HepG2 (cell line): Measurements from ENCODE around the gene ICAM3. TPM values are rescaled to one million over a fixed set of nuclear protein-coding genes. Genes with fewer than 3 reads are reported as not detected.
A peak's percentile ranks its signal among the peaks of the same experiment; 100 is the strongest.

Source experiments
- BCL6 ChIP-seq: IDR thresholded peaks from 2 replicates; pipeline ENCODE4 v1.6.1; 2016; ENCODE audit warnings: missing genetic modification reagents, missing compliant biosample characterization
- FOSL2 ChIP-seq: sonication (generic); formaldehyde crosslinking; IDR thresholded peaks from 2 replicates; pipeline ENCODE4 v1.4.0; 2020; ENCODE audit warnings: missing genetic modification reagents
- HMGXB4 ChIP-seq, 2 experiments: sonication (generic) in 1 of 2; formaldehyde crosslinking in 1 of 2; IDR thresholded peaks; 2 replicates each; pipeline versions ENCODE4 v1.4.0 to v1.6.1; 2018 to 2020; ENCODE audit warnings: missing genetic modification reagents in 2 of 2, borderline replicate concordance in 1 of 2, low read depth in 1 of 2, mild to moderate bottlenecking in 1 of 2, missing biosample characterization in 1 of 2
- HOMEZ ChIP-seq: IDR thresholded peaks from 2 replicates; pipeline ENCODE4 v1.6.1; 2016; ENCODE audit warnings: low read depth
- NKX3-1 ChIP-seq: sonication (generic); formaldehyde crosslinking; IDR thresholded peaks from 2 replicates; pipeline ENCODE4 v1.5.0; 2020; ENCODE audit warnings: missing genetic modification reagents
- REL ChIP-seq: sonication (generic); formaldehyde crosslinking; conservative IDR thresholded peaks from 2 replicates; pipeline ENCODE4 v1.8.0; 2022; ENCODE audit warnings: mild to moderate bottlenecking, missing genetic modification reagents, moderate library complexity
- RXRB ChIP-seq: IDR thresholded peaks from 2 replicates; pipeline ENCODE4 v1.6.1; 2016; ENCODE audit warnings: borderline replicate concordance, missing genetic modification reagents, missing compliant biosample characterization
- SNAI1 ChIP-seq: sonication (generic); formaldehyde crosslinking; IDR thresholded peaks from 2 replicates; pipeline ENCODE4 v1.5.0; 2020; ENCODE audit warnings: mild to moderate bottlenecking, missing genetic modification reagents, borderline replicate concordance
- SOX6 ChIP-seq, 2 experiments: fragments of 450-650 bp in 1 of 2; sonication (generic) in 1 of 2; formaldehyde crosslinking in 1 of 2; IDR thresholded peaks; 2 replicates each; pipeline versions ENCODE4 v1.4.0 to v1.6.1; 2017 to 2020; ENCODE audit warnings: antibody characterized with exemption in 1 of 2, mild to moderate bottlenecking in 1 of 2, missing genetic modification reagents in 1 of 2
- ZNF230 ChIP-seq: sonication (generic); formaldehyde crosslinking; IDR thresholded peaks from 2 replicates; pipeline ENCODE4 v1.4.0; 2020; ENCODE audit warnings: mild to moderate bottlenecking, missing genetic modification reagents
- ZNF44 ChIP-seq: sonication (generic); formaldehyde crosslinking; IDR thresholded peaks from 2 replicates; pipeline ENCODE4 v1.5.1; 2020; ENCODE audit warnings: mild to moderate bottlenecking, missing genetic modification reagents
- ZNF552 ChIP-seq: sonication (generic); formaldehyde crosslinking; IDR thresholded peaks from 2 replicates; pipeline ENCODE4 v1.9.0; 2022; ENCODE audit warnings: missing genetic modification reagents, mild to moderate bottlenecking, borderline replicate concordance
- ZNF749 ChIP-seq: sonication (generic); formaldehyde crosslinking; IDR thresholded peaks from 2 replicates; pipeline ENCODE4 v1.8.0; 2022; ENCODE audit warnings: mild to moderate bottlenecking, missing genetic modification reagents, moderate library complexity, borderline replicate concordance
- ZNF776 ChIP-seq: sonication (generic); formaldehyde crosslinking; IDR thresholded peaks from 2 replicates; pipeline ENCODE4 v1.4.0; 2020; ENCODE audit warnings: mild to moderate bottlenecking, missing genetic modification reagents
- polyA plus RNA-seq, 8 experiments: library from polyadenylated mRNA; depleted of rRNA in 3 of 8; stranded (reverse) in 7 of 8; unstranded in 1 of 8; fragments of >200 nt; fragmentation: Illumina TruSeq in 4 of 8; extraction: Trizol in 4 of 8; gene quantifications; 2 replicates each; pipeline versions ENCODE4 v1.2.1 to v1.2.3, GENCODE V29; 2011 to 2016; ENCODE audit warnings: low read depth in 4 of 8, missing spikeins in 1 of 8, mixed read lengths in 1 of 8; ENCODE audit not compliant: insufficient read depth in 1 of 8
- total RNA-seq, 5 experiments: library from RNA; depleted of rRNA; stranded (reverse); fragments of >200 nt; fragmentation: Illumina TruSeq; extraction: Trizol; gene quantifications; 2 replicates each; pipeline ENCODE4 v1.2.3, GENCODE V29; 2016; ENCODE audit warnings: low read depth in 1 of 5
- TF ChIP-seq, protein P1 (sequence below): sonication (generic); formaldehyde crosslinking; IDR thresholded peaks from 2 replicates; pipeline ENCODE4 v1.5.1; 2020; ENCODE audit warnings: missing genetic modification reagents, mild to moderate bottlenecking, borderline replicate concordance
- TF ChIP-seq, protein P2 (sequence below): sonication (generic); formaldehyde crosslinking; IDR thresholded peaks from 2 replicates; pipeline ENCODE4 v1.5.1; 2020; ENCODE audit warnings: mild to moderate bottlenecking, missing genetic modification reagents

ICAM3 gene
- total and polyA plus RNA-seq, 2 of the 13 experiments (the other 11 are each of a cell fraction or from before 2014, with no cell fraction given), result 14.1 to 21.0 TPM

- TF ChIP-seq HOMEZ (CRISPR knock-in tag) (no peak), SOX6 (IDR thresholded peaks at IDR 0.05) (no peak), SOX6 (CRISPR knock-in tag; IDR thresholded peaks at IDR 0.05) (no peak; the same call in 1 of the 2 replicates), SNAI1 (CRISPR knock-in tag) (no peak), HMGXB4 (CRISPR knock-in tag; IDR thresholded peaks at IDR 0.05; ENCODE audit: borderline replicate concordance in 1 of 2, low read depth in 1 of 2) (peak in 1 of 2 experiments; percentile 79; a peak in 2 of 4 replicates), RXRB (CRISPR knock-in tag) (no peak), ZNF552 (CRISPR knock-in tag) (no peak), BCL6 (CRISPR knock-in tag) (no peak; the same call in 1 of the 2 replicates), ZNF44 (no peak), REL (CRISPR knock-in tag) (no peak), NKX3-1 (CRISPR knock-in tag) (no peak), FOSL2 (0 out of 2 replicates have a peak, but pooled peaks have one; percentile 32), ZNF749 (no peak), ZNF230 (CRISPR knock-in tag) (peak; percentile 59; the same call in 1 of the 2 replicates), ZNF776 (CRISPR knock-in tag) (no peak; the same call in 1 of the 2 replicates)
- TF ChIP-seq, protein P1, sequence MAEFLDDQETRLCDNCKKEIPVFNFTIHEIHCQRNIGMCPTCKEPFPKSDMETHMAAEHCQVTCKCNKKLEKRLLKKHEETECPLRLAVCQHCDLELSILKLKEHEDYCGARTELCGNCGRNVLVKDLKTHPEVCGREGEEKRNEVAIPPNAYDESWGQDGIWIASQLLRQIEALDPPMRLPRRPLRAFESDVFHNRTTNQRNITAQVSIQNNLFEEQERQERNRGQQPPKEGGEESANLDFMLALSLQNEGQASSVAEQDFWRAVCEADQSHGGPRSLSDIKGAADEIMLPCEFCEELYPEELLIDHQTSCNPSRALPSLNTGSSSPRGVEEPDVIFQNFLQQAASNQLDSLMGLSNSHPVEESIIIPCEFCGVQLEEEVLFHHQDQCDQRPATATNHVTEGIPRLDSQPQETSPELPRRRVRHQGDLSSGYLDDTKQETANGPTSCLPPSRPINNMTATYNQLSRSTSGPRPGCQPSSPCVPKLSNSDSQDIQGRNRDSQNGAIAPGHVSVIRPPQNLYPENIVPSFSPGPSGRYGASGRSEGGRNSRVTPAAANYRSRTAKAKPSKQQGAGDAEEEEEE (CRISPR knock-in tag), result 0 out of 2 replicates have a peak, but pooled peaks have one; percentile 71
- TF ChIP-seq, protein P2, sequence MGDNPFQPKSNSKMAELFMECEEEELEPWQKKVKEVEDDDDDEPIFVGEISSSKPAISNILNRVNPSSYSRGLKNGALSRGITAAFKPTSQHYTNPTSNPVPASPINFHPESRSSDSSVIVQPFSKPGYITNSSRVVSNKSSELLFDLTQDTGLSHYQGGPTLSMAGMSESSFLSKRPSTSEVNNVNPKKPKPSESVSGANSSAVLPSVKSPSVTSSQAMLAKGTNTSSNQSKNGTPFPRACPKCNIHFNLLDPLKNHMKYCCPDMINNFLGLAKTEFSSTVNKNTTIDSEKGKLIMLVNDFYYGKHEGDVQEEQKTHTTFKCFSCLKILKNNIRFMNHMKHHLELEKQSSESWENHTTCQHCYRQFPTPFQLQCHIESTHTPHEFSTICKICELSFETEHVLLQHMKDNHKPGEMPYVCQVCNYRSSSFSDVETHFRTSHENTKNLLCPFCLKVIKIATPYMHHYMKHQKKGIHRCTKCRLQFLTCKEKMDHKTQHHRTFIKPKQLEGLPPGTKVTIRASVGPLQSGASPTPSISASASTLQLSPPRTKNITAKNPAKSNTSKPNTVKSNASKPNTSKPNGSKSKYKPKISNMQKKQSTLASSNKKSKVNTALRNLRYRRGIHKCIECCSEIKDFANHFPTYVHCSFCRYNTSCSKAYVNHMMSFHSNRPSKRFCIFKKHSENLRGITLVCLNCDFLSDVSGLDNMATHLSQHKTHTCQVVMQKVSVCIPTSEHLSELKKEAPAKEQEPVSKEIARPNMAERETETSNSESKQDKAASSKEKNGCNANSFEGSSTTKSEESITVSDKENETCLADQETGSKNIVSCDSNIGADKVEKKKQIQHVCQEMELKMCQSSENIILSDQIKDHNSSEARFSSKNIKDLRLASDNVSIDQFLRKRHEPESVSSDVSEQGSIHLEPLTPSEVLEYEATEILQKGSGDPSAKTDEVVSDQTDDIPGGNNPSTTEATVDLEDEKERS (CRISPR knock-in tag), result no peak; the same call in 1 of the 2 replicates
Observed at GRCh38 chr19:10332965-10333757, 6.3 kb downstream of the ICAM3 start, which contains the start of gene RAVER1 (continued).
